ENCODE data around the gene ASB4.

DNA sequence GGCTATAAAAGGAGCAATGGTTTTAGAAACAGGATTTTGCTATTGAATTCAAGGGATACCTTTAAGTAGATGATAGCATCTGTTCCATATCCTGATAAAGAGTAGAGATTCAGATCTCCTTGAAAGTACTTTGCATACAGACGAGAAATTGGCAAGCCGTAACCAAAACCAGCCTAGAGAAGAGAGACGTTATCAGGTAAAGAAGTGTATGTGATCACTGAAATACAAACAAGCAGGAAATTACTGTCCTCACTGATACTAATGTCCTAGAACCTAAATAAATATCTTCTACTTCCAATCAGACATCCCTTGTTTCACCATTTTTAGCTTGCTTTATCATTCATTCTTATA, 101.2 kb downstream of the ASB4 start:
- no peak for TF ChIP-seq GATA1 (IDR thresholded peaks at IDR 0.05; ENCODE audit: low read depth, low read length)
- TF ChIP-seq POLR2A (IDR thresholded peaks at IDR 0.05; ENCODE audit: low read length) = no peak
